Pons (tissue), 1 donor: ENCODE data around the gene AGPAT1.
"Not testable (repeated sequence)": the region's sequence is repeated elsewhere in the genome, so short reads cannot be mapped to it uniquely, and the experiment has no call there.

Source experiments
- DNase-seq: peaks from one replicate; pipeline ENCODE4 v3.0.0-alpha.2; 2016; ENCODE audit warnings: low spot score

The AGPAT1 gene

DNA sequence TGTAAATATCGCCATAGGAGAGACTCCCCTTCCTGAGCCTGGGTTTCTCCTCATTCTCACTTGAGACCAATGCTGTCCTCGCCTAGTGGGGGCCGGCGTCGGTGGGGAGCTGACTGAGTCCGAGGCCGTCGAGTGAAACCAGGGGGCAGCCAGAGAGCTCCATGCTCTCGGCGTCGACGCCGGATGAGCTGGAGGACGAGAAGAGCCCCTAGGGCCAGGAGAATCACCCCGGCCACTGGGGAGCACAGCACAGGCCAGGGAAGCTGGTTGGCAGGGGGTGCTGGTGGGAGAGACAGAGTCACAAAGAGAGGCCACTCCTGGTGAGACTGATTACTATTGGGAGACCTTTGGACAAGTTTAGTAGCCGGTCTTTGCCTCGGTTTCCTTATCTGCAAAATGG, 23.0 kb upstream of the AGPAT1 start:
- DNase-seq: no peak

- no peak for DNase-seq
Observed at GRCh38 chr6:32198345-32198696, 22.4 kb upstream of the AGPAT1 start.

- peak; percentile 74 for DNase-seq
Observed at GRCh38 chr6:32196682-32197616, 21.1 kb upstream of the AGPAT1 start.

- peak; percentile 95 for DNase-seq
Observed at GRCh38 chr6:32195902-32196681, 20.2 kb upstream of the AGPAT1 start.

DNA sequence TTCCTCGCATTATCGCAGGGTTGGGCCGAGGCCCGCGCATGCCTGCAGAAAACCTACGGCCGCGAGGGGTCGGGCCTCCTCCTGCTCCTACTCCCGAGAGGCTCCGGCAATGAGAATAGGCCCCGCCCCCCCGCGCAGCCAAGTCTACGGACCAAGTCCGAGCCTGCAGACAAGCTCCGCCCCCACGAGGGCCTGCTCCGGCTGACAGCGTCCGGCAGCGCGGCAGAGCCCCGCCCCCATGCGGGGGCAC, 19.7 kb upstream of the AGPAT1 start:
- peak; percentile 100 for DNase-seq

DNA sequence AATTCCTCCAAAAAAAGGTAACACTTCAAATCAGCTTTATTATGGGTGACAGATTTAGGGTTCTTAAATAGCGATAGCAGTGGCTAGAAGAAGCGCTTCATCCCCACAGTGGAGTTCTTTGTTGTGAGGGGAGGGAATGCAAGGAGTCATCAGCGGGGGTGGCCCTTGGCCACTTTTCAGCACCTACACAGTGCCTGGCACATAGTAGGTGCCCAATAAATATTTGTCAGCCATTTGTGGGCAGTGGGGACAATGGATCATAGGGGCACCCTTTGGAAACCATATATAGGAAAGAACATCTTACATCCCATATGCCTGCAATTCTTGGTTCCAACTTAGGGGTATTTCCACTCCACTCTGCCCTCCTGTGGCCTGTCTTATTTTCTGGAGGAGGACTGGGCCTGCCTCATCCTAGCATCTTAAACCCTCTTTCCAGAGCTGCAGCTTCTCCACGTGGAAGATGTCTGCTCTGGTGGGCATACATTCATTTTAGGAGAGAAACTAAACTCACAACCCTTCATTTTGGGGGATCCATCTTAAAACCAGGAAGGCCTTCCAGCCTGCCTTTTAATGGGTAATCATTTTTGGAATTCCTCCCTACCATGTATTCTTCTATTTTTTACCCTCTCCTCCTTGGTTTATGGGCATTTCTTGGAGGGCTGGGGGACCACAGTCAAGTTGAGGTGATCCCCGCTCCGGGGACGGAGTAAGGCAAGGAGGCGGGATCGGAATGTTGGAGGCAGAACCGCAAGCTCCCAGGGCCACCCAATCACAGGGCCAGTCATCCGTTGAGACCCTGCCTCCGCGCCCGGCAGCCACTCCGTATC, 19.2 kb upstream of the AGPAT1 start:
- peak; percentile 84 for DNase-seq

- DNase-seq: no peak
Observed at GRCh38 chr6:32194388-32194787, 18.5 kb upstream of the AGPAT1 start.

GRCh38 chr6:32193096-32193495, 17.2 kb upstream of the AGPAT1 start:
- not testable (repeated sequence) for DNase-seq

GRCh38 chr6:32192608-32193039, 16.7 kb upstream of the AGPAT1 start, which contains the start of gene GPSM3:
Gene GPSM3, minus strand, starts transcription at chr6:32192643. Its CDS starts 130 bp downstream, at chr6:32192513.
- DNase-seq: peak; percentile 55

- DNase-seq: no peak
Observed at GRCh38 chr6:32191696-32192607, 16.1 kb upstream of the AGPAT1 start.

DNA sequence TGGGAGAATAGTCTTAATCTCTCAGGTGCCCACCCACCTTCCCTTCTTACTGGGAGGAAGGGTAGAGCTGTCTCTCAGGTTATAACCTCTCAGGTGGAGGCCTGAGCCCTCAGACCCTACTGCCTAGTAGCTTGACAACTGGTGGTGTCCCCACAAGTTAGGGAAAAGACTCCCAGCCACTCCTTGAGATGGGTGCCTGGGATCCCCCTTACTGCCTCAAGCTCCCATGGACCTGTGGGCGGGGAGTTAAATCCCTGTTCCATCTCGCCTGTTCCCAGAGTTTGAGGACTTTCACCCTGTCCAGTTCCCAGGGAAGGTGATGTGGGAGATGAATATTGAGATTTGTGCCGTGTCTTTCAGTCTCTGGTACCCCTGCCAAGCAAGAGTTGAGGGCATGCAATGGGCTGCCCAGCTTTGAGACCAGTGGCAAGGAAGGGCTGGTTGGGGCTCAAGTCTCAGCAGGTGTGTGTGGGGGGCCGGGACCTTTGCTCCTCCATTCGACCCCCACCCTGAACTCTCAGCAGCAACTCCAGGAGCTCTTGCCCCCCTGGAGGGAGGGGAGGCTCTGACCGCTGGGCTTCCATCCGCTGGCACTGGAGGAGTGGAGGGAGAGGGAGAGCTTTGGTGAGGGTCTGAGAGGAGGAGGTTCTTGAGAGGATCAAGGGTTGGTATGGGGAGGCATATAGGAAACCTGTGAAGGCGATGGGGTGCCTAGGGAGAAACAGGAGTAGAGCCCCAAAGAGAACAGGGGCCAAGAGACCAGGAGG, 15.2 kb upstream of the AGPAT1 start:
- no peak for DNase-seq

- DNase-seq: peak; percentile 96
Observed at GRCh38 chr6:32190054-32190851, 14.4 kb upstream of the AGPAT1 start, which contains the start of gene PBX2. Gene PBX2, minus strand, starts transcription at chr6:32190202. Its CDS starts 287 bp downstream, at chr6:32189915.

GRCh38 chr6:32189742-32190053, 13.8 kb upstream of the AGPAT1 start:
- DNase-seq: no peak

DNA sequence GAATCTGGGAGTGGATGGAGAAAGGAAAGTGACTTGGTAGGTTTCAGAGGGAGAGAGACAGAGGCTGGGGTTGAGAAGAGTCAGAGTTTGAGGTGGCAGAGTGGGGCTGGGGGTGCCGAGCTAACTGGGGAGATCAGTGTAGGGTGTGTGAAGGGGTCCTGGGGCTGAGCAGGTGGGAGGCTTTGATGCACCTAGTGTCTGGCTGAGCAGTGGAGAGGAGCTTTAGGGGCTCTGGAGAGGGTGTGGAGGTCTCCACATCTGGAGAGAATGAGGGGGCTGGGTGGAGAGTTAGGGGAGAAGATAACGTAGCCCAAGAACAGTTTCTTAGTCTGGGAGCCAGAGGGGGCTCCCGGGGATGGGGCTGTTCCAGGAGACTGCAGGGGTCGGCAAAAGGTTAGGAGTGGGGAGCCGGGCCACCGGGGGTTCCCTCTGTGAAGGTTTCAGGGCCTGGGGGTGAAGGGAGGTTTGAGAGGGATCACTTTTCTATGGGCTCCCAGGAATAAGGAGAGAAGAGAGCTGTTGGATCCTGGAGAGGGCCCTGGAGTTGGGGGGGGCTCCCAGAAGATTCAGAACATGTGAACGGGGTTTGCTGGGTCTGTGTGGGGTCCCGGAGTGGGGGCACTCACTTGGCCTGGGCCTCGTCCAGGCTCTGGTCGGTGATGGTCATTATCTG, 13.3 kb upstream of the AGPAT1 start:
- DNase-seq: no peak

GRCh38 chr6:32188381-32189068, 12.6 kb upstream of the AGPAT1 start:
- no peak for DNase-seq

GRCh38 chr6:32187725-32188380, 12.0 kb upstream of the AGPAT1 start:
- not testable (repeated sequence) for DNase-seq

DNA sequence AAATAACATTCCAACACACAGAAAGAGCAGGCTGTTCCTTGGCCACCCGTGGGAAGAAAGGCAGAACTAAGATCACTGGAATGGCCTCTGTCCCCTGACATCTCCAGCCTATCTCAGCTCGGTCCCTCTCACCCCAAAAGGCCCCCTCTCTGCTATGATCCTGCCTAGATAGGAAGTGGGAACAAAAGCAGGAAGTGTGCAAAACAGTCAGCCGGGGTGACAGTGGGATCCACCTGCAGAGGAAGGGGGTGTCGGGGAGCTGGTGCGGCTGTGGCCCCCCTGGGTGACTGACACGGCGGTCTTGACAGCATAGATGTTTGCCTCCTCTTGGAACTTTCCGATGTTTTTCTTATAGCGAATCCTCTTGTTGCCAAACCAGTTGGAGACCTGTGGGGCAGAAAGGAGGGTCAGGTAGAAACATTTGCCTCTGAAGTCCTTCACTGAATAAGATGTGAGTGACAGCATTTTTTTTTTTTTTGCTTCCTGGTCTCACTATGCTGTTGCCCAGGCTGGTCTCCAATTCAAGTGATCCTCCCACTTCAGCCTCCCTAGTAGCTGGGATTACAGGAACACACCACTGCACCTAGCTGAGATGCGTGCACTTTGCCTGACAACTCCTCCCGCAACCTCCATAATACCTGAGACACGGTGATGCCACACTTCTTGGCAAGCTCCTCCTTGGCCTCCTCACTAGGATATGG, 11.3 kb upstream of the AGPAT1 start:
- DNase-seq: no peak
